HEK293 (cell line): ENCODE data around the gene BID.

Experiments
- ZNF19 ChIP-seq: fragments of 450-650 bp; formaldehyde crosslinking; IDR thresholded peaks from 2 replicates; pipeline ENCODE4; 2016; ENCODE audit warnings: missing biosample characterization, missing genetic modification characterization, low read depth
- ZNF777 ChIP-seq: fragments of 450-650 bp; formaldehyde crosslinking; IDR thresholded peaks from 2 replicates; pipeline ENCODE4 v1.5.1; 2017; ENCODE audit warnings: missing biosample characterization, missing genetic modification characterization, borderline replicate concordance
- TF ChIP-seq, protein P1 (sequence below): fragments of 450-650 bp; formaldehyde crosslinking; IDR thresholded peaks from 2 replicates; pipeline ENCODE4 v1.5.1; 2017; ENCODE audit warnings: missing biosample characterization, mild to moderate bottlenecking, missing genetic modification characterization, moderate library complexity
- TF ChIP-seq, protein P2 (sequence below): fragments of 450-650 bp; formaldehyde crosslinking; IDR thresholded peaks from 2 replicates; pipeline ENCODE4 v1.5.1; 2016; ENCODE audit warnings: missing biosample characterization, missing genetic modification characterization

DNA sequence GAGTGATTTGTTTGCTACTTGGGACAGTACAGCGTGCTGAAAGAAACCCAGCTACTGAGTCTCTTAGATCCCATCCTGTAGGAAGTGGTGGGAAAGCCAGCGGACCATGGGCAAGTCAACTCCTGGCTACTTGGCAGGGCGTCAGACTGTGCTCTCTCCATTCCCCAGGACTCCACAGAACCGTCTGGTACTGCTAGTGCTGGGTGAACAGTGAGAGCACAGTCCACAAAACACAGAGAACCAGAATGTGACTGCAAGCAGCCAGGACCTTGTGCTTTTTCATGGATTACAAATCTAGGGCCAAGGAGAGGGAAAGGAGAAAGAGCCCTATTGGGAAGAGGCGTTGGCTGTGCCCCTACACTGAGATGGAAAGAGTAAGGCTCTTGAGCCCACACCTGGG lies 10.2 kb downstream of the BID start:
- TF ChIP-seq, protein P1, sequence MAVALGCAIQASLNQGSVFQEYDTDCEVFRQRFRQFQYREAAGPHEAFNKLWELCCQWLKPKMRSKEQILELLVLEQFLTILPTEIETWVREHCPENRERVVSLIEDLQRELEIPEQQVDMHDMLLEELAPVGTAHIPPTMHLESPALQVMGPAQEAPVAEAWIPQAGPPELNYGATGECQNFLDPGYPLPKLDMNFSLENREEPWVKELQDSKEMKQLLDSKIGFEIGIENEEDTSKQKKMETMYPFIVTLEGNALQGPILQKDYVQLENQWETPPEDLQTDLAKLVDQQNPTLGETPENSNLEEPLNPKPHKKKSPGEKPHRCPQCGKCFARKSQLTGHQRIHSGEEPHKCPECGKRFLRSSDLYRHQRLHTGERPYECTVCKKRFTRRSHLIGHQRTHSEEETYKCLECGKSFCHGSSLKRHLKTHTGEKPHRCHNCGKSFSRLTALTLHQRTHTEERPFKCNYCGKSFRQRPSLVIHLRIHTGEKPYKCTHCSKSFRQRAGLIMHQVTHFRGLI (tag by site-specific recombination) = no peak
- no peak for TF ChIP-seq ZNF19 (tag by site-specific recombination)
- TF ChIP-seq, protein P2, sequence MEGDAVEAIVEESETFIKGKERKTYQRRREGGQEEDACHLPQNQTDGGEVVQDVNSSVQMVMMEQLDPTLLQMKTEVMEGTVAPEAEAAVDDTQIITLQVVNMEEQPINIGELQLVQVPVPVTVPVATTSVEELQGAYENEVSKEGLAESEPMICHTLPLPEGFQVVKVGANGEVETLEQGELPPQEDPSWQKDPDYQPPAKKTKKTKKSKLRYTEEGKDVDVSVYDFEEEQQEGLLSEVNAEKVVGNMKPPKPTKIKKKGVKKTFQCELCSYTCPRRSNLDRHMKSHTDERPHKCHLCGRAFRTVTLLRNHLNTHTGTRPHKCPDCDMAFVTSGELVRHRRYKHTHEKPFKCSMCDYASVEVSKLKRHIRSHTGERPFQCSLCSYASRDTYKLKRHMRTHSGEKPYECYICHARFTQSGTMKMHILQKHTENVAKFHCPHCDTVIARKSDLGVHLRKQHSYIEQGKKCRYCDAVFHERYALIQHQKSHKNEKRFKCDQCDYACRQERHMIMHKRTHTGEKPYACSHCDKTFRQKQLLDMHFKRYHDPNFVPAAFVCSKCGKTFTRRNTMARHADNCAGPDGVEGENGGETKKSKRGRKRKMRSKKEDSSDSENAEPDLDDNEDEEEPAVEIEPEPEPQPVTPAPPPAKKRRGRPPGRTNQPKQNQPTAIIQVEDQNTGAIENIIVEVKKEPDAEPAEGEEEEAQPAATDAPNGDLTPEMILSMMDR = no peak
- no peak for TF ChIP-seq ZNF777 (tag by site-specific recombination)
